Hypothalamus (tissue), 51 donors: ENCODE measurements around the gene CAMK1D.
A peak's percentile ranks its signal among the peaks of the same experiment; 100 is the strongest.
"Not testable (repeated sequence)": the region's sequence is repeated elsewhere in the genome, so short reads cannot be mapped to it uniquely, and the experiment has no call there.

ENCODE experiments used
- DNase-seq, 51 donors: peaks; one replicate each; lab custom pipeline; 2025; lab: John Stamatoyannopoulos, UW

CAMK1D gene

DNA sequence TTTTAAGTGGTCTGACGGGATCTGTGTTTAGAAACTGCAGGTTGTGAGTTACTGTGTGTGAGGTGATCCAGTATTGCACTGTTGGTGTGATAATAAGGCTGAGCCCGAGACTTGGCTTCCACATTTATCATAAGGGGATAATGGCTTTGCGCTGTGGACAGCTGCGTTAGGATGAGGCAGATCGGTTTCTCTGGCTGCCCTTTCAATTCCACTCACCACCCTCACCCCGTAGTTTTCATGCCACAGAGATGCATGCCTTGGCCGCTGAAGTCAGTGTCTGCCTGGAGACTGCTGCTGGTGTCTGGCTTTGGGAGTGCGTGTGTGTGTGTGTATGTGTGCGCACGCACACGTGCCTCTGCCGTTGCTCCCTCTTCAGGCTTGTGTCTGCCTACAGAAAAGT is 379.1 kb downstream of the CAMK1D start:
- peak in 6 of 51 donors; percentile 4 to 11 (median 7) for DNase-seq

DNA sequence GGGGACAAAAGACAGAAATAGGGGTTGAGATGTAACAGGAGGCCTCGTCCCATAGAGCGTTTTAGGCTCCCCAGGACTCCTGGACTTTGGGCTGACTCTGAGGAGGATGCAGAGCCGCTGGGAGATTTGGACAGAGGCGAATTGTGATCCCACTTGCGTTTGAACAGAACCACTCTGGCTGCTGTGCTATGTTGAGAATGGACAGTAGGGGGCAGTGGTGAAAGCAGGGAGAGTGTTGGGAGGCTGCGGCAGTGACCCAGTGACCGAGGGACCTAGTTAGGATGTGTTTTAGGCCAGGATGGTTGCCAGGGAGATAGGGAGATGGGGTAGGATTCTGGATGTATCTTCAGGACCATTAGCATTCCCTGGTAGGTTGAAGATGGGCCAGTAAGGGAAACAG is 380.5 kb downstream of the CAMK1D start:
- peak in 1 of 51 donors; percentile 3 for DNase-seq

DNA sequence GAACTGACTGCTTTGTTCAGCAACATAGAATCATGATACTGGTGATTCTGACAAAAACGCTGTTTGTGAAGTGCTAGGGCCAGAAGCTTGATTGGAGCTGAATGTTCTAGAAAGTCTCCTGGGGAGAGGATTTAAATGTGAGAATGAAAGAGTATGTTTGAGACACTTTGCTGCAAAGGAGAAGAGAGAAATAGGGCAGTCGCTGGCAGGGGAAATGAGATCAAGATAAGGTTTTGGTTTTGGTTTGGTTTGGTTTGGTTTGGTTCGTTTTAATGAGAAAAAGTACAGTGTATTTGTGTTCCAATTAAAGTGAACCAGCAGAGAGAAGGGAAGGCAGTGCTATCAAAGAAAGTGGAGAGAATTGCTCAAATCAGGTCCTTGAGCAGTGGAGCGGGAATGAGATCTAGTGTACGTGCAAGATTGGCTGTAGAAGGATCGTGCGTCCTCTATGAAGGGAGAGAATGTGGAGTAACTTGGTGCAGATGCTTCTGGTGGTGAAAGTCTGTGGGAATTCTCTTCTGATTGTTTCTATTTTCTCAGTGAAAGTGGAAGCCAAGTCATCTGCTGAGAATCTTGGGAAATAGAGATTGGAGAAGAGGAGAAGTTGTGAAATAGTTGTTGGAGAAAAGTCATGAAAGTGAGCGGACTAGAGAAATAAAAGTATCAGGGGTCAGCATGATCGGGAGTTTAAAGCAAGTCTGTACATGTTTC is 381.6 kb downstream of the CAMK1D start:
- no peak for DNase-seq

DNA sequence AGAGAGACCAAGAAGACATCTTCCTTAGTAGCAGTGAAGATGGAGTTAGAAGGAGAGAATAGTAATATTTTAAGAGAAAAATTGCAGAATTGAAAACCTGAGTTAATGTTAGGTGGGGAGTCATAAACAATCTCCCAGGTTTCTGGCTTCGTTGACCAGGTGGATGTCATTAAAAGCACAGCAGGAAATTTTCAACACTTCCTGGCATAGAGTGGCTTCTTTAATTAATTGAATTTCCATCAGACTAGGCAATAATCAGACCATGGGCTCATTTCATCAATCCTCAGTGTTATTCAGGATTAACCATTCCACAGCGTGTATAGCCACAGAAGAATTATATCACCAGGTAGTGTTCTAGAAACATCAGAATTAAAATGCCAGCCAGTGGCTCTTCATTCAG is 383.9 kb downstream of the CAMK1D start:
- no peak for DNase-seq

DNA sequence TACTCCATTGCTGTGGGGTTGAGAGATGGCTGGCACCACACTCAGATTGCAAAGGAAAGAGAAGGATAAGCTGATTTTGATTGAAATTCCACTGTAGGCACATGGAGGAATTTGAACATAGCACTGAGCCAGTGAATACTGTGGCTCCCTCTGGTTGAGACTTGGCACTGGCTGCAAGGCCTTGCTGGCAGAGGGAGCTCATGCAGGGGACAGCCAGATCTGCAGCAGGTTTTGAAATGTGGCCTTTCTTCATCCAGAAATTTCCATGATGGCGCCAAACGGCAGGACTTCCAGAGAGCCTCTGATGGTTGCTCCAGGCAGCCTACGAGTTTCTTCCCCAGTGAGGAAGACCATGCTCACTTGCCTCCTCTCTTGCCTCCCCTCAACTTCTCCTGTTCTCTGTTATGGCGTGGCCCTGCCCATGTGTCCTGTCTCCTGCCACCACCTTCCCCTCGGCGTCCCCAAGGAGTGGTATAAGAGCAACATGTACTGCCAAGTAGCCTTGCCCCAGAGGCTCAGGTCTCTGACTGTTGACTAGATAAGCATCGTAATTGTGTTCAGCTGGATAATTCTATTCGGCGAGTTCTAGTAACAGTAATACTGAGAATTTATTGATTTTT is 386.6 kb downstream of the CAMK1D start:
- DNase-seq = peak in 3 of 51 donors; percentile 6 to 28 (median 11)

DNA sequence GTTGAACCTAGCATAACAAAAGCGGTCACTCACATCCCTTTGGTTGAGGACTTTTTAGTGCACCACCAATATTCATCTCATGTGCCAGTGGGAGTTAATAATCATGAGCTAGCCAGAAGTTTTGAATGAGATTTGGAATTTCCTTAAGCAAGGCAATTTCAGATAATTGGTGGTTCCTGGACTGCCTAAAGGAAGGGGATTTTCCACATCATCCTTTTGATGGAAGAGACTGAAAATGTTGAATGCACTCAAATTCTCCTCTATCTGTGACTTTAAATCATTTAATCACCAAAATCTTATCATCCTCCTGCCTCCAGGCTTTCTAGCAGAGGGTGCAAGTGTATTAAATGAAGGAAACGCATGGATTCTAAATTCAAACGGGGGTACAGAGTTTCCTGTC is 391.5 kb downstream of the CAMK1D start:
- no peak for DNase-seq

DNA sequence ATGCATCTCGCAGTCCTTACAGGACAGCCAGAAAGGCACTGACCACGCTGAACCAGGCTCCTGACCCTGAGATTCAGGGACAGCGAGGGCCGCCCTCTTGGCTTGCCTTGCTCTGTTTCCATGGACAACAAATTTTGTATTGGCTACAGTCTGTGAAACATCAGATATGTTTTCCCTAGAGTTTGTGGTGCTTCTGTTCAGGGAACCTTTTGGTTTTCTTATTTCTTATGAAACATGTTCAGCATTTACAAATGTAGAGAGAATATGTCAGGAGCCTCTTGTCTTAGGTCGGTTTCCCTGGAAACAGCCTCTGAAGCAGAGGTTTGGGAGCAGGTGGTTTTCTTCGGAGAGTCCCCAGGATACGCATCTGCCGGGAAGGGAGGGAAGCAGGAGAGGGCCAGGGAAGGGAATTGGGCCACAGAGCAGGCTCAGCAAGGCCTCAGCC is 392.0 kb downstream of the CAMK1D start:
- DNase-seq = peak in 7 of 51 donors; percentile 10 to 47 (median 18)

DNA sequence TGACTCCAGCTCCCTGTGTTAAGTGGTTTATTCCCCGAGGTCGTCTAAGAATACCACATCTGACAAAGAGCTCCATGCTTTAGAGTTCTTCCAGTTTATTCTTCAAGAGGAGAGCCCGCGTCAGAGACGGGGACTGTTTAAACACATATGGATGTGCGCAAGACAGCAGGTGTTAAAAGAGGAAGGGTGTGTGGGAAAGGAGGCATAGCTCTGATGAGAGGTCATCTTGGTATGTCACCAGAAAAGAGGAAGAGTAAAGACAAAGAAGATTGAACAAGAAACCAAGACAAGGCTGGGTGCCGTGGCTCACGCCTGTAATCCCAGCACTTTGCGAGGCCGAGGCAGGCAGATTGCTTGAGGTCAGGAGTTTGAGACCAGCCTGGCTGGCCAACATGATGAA is 393.4 kb downstream of the CAMK1D start:
- no peak for DNase-seq

DNA sequence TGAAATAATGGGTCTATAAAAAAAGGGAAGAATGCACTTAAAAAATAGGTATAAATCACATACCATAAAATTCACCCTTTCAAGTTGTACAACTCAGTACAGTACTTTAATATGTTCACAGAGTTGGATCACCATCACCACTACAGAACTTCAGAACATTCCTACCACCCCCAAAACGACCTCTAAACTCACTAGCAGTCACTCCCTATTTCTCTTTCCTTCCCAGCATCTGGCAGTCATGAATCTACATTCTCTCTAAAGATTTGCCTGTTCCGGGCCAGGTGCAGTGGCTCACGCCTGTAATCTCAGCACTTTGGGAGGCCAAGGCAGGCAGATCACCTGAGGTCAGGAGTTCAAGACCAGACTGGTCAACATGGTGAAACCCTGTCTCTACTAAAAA is 394.1 kb downstream of the CAMK1D start:
- not testable (repeated sequence) for DNase-seq

DNA sequence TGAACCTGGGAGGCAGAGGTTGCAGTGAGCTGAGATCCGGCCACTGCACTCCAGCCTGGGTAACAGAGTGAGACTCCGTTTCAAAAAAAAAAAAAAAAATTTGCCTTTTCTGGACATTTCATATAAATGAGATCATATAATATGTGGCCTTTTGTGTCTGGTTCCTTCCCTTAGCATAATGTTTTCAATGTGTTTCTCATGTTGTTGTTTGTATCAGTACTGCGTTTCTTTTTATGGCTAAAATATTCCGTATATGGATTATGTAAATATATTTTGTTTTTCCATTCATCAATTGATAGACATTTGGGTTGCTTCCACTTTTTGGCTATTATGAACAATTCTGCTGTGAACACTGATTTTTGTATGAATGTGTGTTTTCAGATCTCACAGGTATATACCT is 394.6 kb downstream of the CAMK1D start:
- no peak for DNase-seq

DNA sequence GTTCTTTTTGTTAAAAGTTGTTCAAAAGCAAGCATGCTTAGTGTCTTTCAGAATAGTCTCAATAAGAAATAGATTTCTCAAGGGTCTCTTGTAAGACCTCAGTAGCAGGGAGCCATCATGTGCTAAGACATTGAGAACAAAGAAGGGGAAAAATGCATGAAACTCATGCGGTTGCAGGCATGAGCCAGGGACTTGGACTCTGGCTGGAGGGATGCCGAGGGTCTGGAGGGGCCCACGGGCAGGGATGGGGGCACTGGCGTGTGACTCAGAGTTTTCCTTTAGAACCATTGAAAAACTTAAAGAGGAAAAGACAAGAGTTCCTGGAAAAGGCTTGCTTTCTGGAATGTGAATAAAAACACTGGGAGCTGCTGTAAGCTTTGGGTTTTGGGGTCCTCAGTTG is 398.8 kb downstream of the CAMK1D start:
- DNase-seq = no peak

DNA sequence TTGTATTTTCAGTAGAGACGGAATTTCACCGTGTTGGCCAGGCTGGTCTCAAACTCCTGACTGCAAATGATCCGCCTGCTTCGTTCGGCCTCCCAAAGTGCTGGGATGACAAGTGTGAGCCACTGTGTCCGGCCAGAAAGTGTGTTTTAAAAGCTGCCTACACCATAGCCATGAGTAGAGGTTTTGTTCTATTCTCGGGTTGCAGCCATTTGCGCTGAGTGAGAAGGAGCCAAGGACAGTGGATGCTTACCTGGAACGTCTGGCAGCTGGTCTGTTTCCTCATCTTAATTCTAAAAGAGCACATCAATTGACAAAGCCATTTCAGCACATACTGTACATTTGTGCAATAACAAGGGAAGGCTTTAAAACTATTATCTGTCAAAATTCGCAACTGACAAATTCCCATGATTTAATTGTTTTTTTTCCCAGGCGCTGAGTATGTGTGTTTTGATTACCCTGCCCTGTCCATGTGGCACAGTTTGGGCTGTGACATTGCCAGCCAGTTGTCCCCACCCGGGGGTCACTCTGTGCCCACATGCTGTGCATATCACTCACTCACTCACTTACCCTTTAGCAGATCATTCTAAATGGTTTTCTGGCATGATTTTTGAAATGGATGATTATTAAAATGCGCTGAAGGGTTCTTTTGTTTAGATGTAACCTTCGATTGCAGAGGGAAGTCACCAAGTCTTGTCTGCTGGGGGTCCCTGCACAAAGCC is 400.6 kb downstream of the CAMK1D start:
- no peak for DNase-seq

DNA sequence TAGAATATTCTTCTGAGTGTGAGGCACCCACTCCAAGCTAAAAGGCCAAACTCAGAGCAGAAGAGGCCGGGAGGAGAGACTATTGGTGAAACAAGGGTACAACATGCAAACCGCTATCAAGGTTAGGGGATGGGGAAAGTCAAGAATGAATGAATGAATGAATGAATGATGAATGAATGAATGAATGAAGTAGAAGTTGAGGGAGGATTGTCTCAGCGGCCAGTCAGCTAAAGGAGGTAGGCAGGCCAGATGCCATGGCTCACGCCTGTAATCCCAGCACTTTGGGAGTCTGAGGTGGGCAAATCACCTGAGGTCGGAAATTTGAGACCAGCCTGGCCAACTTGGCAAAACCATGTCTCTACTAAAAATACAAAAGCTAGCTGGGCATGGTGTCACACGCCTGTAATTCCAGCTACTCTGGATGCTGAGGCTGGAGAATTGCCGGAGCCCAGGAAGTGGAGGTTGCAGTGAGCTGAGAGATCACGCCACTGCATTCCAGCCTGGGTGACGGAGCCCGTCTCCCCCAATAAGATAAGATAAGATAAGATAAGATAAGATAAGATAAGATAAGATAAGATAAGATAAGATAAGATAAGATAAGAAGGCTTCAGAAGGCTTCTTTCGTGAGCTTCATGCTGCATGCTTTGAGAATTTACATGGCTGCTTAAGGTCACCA is 401.3 kb downstream of the CAMK1D start:
- no peak for DNase-seq

DNA sequence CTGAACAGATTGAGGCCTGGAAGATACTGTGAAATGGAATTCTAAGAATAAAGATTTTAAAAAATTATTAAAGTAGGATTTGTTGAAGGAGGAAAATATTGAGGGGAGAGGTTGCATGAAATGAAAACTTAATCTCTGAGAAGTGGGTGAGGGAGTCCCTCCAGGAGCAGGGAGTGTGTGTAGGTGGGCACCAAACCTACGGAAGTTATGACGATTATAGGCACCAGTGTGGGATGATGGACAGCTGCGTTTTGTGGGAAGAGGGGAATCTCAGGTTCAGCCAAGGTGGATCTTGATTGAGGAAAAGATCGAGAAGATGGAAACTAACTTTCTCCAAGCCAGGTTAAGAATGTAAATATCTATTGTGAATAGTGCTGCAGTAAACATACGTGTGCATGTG is 405.7 kb downstream of the CAMK1D start:
- no peak for DNase-seq

DNA sequence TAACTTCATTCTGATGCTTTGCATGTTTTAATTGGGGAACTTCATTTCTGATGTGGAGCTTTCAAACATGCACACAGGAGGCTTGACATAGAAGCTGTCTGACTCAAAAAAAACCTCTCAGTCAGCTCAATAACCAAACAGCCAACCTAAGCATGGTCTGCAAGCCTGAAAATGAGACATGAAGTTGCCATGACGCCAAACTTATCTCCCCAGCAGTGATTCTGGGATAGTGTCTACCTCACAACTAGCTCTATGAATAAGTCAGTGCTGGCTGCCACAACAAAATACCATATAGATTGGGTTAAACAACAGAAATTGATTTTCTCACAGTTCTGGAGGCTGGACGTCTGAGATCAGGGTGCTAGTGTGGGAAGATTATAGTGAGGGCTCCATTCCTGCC is 408.0 kb downstream of the CAMK1D start:
- no peak for DNase-seq

DNA sequence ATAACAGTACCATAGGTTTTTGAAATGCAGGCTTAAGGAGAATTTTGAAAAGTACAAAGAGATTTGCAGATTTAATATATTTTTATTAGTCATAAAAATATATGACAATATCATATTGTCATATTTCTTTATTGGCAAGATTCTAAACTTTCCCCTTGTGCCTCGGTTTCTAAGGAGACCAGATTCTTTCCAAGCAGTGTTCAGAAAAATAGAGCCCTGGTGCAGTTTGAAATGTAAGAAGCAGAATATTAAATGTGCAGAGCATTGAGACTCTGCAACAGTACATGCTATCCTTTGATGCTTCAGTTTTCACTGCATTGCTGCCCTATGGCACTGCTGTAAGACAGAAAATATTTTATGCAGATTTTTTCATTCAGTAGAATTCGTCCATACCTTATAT is 408.9 kb downstream of the CAMK1D start:
- no peak for DNase-seq

DNA sequence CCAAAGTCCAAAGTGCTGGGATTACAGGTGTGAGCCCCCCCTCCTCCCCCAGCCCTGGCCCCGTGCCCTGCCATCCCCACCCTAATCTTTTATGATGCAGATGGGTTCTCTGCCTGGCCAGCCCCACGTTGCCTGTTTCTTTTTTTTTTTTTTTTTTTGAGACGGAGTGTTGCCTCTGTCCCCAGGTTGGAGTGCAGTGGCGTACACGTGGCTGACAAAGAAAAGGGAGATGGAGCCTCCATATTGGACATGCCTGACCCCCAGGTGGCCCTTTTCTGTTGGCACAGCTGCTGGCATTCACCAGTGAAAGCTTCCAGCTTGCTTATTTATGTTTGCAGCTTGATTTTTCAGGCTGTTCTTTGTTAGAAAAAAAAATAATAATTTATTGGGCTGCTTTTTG is 416.9 kb downstream of the CAMK1D start:
- no peak for DNase-seq

DNA sequence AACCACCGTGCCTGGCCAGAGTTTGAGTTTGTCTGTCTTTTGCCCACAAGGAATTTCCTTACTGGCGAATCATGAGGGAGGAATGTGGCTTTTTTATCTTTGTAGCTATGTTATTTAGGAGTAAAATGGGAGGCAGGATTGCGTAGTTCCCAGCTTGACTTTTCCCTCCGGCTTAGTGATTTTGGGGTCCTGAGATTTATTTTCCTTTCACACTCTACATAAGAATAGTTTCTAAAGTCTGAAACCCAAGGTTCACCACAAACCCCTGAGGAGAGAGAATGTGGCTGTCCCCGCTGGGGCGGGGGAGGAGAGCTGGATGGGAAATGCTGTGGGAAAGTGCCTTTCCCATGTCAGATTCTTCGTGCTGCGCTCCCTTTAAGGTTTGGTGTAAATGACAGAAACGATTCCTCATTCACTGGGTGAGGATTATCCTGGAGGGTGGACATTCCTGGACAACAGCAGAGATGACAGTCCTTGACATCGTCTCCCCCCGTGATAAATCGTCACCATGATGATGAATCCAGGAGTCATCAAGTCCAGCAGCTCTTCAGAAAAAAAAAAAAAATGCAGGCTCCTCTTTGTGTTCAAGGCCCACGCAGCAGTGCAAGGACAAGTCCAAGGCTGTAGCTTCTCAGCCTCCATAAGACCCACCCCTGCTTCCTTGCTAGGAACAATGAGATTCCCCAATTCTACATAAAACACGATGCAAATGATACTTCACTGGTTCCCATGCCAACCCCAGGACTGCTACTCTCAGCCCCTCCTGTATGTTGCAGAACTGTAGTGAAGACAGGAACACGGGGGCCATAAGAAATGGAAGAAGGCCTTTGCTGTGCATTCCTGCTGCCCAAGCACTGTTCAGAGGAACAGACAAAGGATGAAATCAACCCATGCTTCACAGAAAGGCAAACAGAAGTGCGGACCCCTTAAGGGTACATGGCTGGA is 419.1 kb downstream of the CAMK1D start:
- DNase-seq = no peak

DNA sequence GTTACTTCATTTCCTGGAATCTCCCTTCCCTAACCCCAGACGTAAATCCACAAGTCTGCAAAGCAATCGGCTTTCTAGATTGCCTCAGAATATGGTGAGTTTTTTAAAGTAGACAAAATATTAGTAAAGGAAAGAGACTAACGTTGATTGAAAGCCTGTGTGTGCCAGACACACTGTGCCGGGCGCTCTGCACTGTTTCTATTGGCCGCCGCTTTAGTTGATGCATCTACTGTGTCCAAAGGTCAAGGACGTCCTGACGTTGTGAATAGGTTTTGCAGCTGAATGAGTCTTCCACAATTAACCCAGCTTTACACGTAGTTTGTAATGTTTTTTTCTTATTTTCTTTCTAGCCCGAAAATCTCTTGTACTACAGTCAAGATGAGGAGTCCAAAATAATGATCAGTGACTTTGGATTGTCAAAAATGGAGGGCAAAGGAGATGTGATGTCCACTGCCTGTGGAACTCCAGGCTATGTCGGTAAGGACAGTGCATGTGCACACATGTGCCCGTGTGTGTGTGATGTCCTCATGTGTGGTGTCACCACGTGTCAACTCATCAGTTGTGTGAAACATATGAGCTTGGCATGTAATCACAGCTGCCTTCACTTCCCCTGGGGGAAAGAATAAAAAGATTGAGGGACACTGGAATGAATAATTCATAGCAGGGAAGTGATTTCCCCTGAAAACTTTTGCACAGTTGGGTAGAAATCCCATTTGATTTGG is 420.1 kb downstream of the CAMK1D start:
- DNase-seq = no peak
